NCI-H2081 treated with DMSO at 0.1 percent for 48 hours (cell line): ENCODE results near the gene CDRT4.

ENCODE experiments used
- DNase-seq: peaks from one replicate; lab custom pipeline; 2025; lab: John Stamatoyannopoulos, UW

CDRT4 gene

DNA sequence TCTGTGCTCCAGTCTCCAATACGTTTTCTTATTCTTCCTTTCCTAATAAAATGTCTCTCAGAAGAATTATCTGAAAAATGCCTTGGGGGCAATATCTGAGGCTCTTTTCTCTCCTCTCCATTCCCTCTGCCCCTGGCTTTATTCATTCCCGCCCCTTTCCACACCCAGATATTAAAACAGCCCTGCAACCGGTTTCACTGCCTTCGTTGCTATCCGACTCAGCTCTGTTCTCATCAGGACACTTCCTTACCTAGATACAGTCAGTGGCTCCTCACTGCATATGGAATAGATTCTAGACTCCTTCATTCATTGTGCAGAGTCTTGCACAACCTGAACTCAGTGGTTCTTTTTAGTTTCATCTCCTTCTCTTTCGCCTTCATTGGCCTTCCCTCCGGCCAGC lies 74.0 kb downstream of the CDRT4 start:
- DNase-seq: no peak

DNA sequence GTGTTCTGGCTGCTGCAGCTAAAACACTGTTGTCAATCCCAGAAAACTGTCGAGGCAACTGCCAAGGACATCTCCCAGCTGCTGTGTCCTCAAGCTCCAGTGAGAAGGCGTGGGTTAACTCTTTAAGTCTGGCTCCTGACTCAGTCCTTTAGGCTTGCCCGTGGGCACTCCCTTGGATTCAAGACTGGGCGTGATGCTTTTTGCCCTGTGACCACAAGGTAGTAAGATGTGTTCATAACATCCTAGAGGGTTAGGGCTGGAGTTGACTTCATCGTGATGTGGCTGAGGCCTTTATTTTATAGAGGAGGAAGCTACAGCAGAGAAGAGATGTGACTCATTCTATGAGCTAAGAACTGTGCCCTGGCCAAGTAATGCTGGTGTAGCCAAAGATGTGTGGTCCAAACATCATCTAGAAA lies 75.1 kb downstream of the CDRT4 start:
- DNase-seq: no peak

DNA sequence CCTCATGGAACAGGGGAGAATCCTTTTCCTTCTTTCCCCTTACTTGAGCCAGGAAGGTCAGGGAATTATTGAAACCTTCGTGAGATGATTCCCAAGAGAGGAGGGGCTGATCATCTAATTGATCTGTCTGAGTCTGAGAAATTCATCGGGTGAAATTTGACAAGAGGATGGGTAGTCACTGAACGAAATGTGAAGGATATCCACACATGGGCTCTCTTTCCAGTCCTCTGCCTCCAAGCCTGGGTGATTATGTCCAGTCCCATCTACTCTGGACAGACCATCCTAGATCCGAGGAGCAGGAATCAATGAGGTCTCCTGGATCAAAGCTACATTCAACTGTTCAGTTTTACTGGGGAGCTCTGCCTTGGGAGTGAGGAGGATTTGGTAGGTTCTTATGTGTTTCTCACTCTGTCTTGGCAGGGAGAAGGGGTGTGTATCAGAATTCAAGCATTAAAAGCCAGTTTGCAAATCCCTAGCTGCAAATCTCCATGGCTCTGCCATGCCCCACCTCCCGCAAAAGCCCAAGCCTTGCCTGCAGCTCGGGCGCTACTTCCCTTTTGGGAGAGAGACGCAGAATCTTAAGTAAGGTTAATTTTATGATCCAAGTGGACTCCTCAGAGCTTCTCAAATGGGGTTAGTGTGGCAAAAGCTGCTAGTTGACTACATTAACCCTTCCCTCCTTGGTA lies 78.9 kb downstream of the CDRT4 start:
- no peak for DNase-seq

DNA sequence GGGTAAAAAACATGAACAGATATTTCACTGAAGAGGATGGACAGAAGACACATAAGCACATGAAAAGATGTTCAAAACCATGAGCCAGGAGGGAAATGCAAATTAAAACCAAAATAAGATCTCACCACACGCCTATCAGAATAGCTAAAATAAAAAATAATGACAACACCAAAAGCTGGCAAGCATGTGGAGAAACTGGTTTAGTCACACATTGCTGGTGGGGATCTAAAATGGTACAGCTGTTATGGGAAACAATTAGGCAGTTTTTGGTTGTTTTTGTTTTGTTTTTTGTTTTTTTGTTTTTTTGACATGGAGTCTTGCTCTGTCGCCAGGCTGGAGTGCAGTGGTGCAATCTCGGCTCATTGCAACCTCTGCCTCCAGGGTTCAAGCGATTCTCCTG lies 81.3 kb downstream of the CDRT4 start:
- no peak for DNase-seq
